ENCODE results near the gene NEAT1.

The NEAT1 gene

DNA sequence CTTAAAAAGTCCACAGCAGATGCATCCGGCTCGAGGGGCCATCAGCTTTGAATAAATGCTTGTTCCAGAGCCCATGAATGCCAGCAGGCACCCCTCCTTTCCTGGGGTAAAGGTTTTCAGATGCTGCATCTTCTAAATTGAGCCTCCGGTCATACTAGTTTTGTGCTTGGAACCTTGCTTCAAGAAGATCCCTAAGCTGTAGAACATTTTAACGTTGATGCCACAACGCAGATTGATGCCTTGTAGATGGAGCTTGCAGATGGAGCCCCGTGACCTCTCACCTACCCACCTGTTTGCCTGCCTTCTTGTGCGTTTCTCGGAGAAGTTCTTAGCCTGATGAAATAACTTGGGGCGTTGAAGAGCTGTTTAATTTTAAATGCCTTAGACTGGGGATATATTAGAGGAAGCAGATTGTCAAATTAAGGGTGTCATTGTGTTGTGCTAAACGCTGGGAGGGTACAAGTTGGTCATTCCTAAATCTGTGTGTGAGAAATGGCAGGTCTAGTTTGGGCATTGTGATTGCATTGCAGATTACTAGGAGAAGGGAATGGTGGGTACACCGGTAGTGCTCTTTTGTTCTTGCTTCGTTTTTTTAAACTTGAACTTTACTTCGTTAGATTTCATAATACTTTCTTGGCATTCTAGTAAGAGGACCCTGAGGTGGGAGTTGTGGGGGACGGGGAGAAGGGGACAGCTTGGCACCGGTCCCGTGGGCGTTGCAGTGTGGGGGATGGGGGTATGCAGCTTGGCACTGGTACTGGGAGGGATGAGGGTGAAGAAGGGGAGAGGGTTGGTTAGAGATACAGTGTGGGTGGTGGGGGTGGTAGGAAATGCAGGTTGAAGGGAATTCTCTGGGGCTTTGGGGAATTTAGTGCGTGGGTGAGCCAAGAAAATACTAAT is 1.9 kb downstream of the NEAT1 start:
- DNase-seq, result peak; percentile 74

DNA sequence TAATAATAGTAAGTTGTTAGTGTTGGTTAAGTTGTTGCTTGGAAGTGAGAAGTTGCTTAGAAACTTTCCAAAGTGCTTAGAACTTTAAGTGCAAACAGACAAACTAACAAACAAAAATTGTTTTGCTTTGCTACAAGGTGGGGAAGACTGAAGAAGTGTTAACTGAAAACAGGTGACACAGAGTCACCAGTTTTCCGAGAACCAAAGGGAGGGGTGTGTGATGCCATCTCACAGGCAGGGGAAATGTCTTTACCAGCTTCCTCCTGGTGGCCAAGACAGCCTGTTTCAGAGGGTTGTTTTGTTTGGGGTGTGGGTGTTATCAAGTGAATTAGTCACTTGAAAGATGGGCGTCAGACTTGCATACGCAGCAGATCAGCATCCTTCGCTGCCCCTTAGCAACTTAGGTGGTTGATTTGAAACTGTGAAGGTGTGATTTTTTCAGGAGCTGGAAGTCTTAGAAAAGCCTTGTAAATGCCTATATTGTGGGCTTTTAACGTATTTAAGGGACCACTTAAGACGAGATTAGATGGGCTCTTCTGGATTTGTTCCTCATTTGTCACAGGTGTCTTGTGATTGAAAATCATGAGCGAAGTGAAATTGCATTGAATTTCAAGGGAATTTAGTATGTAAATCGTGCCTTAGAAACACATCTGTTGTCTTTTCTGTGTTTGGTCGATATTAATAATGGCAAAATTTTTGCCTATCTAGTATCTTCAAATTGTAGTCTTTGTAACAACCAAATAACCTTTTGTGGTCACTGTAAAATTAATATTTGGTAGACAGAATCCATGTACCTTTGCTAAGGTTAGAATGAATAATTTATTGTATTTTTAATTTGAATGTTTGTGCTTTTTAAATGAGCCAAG is 2.7 kb downstream of the NEAT1 start:
- DNase-seq, result peak; percentile 94

DNA sequence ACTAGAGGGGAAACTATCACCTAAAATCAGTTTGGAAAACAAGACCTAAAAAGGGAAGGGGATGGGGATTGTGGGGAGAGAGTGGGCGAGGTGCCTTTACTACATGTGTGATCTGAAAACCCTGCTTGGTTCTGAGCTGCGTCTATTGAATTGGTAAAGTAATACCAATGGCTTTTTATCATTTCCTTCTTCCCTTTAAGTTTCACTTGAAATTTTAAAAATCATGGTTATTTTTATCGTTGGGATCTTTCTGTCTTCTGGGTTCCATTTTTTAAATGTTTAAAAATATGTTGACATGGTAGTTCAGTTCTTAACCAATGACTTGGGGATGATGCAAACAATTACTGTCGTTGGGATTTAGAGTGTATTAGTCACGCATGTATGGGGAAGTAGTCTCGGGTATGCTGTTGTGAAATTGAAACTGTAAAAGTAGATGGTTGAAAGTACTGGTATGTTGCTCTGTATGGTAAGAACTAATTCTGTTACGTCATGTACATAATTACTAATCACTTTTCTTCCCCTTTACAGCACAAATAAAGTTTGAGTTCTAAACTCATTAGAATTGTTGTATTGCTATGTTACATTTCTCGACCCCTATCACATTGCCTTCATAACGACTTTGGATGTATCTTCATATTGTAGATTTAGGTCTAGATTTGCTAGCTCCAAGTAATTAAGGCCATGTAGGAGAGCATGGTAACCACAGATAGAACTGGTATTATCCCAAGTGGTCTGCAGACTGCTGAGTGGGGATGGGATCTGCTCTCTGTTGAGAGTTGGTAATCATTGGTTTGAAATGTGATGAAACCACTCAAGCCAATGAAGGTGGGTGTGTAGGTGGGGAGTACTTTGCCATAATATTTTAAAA is 3.6 kb downstream of the NEAT1 start:
- peak; percentile 81 for DNase-seq

DNA sequence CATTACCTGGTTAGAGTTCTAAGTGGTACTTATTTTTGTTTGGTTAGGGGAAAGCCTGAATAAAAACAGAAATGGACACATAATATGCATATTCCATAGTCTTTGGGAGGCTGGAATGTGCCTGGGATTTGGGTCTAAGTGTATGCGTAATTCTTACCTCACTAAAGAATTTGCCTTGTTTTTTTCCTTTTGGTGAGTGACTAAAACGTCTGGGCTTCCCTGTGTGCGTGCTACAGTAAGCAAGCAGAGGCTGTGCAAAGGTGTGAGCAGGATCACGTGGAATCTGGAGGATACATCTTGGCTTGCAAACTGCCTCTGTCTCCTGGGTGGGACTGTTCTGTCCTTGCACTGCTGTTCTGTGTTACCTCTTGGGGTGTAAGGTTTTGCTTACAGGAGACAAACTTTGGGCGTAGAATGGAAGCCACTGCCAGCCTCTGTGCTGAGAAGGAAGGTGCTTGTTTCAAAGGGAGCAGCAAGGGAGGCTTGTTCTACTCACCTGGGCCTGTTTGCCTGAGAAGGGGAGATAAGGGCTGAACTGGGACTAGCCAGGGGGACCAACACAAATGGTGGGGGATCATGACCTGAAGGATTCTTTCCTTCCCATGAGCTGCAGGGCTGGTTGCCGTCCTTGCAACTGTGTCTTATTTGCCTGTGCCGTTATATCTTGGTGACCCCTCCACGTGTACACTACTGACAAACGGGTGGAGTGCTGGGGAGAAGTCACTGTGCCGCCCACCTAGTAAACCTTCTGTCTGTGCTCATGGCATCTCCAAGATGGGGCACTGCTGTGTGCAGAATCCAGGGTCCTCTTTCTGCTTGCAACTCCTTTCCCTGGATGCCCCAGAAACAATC is 4.5 kb downstream of the NEAT1 start:
- peak; percentile 68 for DNase-seq

DNA sequence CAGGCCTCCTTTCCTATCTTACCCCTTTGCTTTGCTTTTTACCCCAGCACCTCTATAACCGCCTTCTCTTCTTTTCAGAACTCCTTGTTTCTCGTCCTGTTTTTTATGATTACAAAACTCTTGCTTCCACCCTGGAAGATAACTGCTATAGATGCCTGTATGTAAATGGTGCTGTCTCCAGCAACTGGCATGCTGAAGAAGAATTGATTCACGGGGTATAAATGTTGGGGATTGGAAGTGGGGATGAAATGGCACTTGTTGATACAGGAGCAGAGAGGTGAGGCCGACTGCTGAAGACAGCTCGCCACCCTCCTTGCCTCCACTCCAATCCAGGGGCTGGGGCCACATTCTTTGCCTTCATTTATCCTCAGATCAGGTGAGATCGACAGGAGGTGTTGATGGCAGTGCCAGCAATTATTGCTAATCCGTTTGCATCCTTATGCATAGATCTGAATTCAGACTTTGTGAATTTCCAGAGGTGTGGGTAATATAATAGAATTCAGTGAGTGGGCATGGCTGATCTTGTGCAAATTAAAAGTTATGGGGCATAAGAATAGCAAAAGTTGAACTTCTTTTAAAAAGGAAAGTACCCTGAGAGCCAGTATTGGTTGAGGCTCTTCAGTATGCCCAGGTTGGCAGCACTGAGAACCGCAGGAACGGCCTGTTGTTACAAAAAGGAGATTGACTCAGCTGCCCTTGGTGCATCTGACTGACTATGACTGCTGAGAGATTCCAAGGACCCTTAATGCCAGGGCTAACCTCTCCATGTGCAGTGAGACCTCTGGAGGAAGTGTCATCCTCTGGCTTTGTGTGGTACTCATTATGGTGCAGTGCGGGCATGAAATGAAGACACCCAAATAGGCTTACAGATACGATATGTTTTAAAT is 5.3 kb downstream of the NEAT1 start:
- DNase-seq, result peak; percentile 66

DNA sequence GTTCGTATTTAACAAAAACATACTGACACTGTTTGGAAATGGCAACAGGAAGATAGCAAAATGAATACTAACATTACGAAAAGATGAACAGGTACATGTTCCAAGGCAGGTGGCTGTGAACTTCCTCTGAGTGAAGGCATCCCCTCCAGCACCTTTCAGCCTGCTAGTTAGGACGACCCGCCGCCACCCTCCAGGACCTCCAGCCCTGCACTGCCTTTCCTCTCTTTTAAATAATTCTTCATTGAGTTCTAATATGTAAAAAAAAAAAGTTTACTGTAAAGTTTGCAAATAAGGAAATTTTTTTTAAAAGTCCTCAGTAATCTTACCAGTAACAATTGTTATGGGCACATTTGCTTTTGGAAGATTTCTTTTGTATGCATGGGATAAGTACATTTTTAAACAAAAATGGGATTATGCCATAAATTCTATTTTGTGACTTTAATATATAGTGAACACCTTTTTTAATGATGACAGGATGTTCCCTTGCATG is 6.0 kb downstream of the NEAT1 start:
- DNase-seq, result no peak

DNA sequence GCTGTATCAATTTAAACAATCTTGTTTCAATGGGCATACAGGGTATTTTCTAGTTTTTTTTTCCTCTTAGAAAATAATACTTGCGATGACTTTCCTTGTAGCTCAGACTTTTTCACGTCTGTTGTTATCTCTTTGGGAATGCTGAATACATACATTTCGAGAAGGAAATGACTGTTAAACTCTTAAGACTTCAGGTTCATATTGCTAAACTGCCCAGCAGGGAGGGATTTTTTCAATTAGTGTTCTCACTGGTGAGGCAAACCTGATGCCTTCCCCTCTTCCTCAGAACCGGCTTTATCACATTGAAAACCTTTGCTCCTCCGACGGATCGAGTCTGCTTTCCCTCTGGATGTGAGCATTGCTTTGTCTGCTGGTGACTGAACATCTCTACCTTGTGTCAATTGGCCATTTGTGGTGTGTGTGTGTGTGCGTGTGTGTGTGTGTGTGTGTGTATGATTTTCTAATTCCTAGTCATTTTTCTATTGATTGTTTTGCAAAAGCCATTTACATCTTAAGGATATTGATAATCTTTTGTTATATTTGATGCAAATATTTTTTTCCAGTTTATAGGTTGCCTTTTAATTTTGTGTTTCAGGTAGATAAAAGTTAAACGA is 6.6 kb downstream of the NEAT1 start:
- peak; percentile 52 for DNase-seq

DNA sequence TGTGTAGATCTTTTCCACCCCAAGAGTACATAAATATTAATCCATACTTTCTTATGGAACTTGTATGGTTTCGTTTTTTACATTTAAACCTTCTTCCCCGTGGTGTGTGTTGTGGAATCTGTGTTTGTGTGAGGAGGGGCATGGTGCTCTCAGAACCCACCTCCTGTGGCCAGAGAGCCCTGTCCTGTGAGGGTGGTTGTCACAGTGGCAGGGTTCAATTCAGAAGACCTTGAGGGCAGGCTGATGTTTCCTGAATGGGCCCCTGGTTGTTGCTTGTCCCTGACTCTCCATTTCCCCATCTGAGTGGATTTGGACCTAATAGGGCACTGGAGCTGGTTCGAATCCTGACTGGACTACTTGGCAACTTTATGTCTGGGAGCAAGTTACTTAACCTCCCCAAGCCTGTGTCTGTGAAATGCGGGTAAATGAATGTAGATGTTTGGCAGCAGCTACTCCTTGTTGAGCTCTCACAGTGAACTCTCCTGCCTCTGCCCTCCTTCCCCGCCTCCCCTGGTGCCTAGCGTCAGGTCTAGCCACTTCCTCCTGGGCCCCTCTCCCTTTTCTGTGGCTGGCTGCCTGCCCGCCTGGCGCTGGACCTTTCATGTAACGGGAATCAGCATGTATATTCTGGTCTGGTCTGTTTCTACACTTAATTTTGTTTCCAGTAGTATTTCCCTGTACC is 7.3 kb downstream of the NEAT1 start:
- DNase-seq, result peak; percentile 73

DNA sequence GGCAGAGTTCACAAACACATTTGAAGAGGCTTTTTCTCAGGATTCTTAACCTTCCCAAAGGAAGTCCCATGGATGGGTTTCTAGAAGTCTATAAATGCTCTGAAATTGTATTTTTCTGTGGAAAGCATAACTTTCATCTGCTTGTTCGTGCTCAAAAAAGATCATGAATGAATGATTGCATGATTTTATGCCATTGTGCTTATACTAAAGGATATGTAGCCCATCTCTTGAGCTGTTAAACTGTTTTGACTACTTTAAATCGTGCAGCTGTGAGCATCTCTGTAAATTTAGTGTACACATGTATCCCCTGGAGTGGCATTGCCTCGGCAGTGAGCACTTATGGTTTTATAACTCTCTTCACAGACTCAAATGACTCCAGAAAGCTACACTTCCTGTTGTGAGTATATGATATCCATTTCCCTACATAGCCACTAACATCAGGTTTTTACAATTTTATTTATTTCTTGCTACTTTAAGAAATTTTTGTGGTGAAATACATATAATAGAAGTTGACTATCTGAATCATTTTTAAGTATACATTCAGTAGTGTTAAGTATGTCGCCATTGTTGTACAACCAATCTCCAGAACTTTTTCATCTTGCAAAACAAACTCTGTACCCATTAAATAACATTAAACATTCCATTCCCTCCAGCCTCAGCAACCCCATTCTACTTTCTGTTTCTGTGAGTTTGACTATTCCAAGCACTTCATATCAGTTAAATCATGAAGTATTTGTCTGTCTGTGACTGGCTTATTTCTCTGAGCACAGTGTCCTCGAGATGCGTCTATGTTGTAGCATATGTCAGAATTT is 8.0 kb downstream of the NEAT1 start:
- DNase-seq, result peak; percentile 54

DNA sequence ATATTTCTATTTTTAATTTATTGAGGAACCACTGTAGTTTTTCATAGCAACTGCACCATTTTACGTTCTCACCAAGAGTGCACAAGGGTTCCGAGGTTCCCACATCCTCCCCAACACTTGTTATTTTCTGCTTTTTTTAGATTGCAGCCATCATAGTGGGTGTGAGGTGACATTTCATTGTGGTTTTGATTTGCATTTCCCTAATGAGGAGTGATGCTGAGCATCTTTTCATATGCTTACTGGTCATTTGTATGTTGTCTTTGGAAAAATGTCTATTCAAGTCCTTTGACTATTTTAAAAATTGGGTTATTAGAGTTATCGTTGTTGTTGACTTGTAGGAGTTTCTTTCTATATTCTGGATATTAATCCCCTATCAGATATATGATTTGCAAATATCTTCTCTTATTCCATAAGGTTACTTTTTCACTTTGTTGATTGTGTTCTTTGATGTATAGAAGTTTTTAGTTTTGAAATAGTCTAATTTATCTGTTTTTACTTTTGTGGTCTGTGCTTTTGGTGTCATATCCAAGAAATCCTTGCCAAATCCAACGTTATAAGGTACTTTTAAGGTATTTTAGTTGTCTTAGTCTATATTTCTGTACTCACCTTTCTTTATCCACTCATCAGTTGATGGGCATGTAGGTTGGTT is 9.0 kb downstream of the NEAT1 start:
- peak; percentile 77 for DNase-seq

DNA sequence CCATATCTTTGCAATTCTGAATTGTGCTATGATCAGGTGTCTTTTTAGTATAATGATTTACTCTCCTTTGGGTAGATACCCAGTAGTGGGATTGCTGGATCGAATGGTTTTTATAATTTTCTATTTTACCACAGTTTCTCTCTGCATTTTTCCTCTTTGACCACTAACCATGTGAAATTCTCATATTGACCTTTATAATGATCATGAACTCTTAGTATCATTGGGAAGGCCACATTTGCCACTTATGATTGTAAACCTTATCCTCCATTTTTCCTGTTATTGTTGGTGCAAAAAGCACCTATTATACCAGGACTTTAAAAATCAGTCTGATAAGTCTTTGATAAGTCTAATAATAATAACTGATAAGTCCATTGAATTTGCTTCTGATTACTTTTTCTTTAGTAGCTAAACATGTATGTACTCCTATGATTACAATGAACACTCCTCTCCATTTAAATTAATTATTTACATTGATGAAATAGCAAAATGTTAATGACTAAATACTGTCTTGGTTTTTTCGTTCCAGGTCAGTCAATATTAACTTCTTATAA is 9.6 kb downstream of the NEAT1 start:
- no peak for DNase-seq

DNA sequence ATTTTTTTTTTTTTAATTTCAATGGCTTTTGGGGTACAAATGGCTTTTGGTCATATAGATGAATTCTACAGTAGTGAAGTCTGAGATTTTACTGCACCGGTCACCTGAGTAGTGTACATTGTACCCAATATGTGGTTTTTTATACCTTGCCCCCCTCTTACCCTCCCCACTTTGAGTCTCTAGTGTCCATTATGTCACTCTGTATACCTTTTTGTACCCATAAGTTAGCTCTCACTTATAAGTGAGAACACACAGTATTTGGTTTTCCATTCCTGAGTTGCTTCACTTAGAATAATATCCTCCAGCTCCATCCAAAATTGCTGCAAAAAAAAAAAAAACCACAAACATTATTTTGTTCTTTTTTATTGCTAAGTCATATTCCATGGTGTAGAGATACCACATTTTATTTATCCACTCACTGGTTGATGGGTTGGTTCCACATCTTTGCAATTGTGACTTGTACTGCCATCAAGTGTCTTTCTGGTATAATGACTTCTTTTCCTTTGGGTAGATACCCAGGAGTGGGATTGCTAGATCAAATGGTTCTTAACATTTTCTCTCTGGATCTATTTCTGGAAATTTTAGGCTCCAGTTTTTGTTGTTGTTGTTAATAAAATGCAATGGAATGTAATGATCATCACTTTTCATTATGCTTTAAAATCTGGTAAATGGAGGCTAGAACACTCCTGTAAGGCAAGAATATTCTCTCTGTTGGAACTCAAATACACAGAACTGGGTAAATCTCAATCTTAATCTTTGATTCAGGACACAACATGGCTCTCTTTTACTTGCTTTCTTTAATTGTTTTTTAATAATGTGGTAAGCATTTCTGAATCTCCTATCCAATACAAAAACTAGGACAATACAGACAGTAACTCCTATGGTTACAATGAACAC is 10.3 kb downstream of the NEAT1 start:
- DNase-seq, result peak; percentile 68

DNA sequence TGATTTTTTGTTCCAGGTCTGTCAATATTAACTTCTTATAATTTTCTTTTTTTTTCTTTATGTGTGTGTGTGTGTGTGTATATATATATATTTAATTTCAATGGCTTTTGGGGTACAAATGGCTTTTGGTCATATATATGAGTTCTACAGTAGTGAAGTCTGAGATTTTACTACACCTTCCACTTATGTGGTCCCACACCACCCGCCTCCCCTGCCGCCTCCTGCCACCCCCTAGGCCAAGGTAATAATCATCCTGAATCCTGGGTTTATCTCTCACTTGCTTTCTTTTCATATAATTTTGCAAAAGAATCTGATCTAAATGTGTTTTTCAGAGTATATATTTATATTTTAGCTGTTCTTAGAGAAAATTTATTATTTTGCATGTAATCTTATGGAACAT is 11.1 kb downstream of the NEAT1 start:
- no peak for DNase-seq

DNA sequence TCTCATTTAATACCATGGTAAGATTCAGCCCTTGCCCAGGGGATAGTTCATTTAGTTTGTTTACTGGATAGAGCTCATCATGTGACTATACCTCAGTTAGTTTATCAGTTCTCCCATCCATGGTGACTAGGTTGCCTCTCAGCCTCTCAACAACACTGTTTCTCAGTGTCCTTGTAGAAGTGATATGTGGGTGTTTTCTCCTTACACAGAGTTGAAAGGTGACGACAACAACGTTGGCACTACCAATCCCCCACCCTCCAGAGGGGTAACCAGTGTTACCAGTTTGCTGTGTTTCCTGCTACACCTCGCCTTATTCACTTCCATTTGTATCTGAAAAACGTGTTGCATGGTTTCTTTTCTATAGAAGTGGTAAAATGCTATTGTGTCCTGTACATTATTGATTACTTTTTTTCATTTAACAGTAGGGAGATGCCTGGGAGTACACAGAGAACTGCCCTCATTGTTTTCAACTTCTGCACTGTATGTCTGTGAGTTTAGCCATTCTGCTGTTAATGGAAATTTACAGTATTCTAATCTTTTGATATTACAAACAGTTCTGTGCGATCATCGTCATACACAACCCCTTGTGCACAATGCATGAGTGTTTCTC is 11.6 kb downstream of the NEAT1 start:
- peak; percentile 24 for DNase-seq

DNA sequence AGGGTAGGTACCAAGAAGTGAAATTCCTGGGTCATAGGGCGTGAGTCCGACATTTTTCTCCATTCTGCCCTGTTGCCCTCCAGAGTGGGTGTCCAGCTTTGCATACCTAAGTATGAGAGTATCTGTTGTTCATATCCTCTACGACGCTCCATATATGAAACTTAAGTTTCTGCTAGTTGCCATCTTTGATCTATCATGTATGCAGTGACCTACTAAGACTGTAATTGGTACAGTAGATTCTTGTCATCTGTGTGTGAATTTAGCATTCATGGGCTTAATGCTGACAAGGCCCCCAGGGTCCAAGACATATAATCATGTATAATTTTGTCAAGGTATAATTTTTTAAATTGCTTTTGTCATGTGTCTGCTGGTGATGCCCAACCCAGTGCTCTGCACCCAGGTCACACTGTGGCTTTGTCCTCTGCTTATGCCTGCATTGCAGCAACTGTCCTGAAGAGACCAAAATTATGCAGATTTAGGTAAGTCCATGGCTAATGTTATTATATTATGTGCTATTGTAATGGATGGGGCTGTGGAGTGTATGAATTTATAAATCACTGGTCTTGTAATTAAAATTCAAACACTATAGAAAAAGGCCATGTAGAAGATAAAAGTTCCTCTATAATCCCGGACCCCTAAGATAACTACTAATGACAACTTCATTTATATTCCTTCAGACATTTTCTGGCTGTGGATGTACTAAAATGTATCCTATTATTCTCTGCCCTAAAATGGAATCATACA is 12.2 kb downstream of the NEAT1 start:
- DNase-seq, result no peak
